Loucy (cell line): ENCODE results near the gene CHDH.

ENCODE experiments used
- H2AFZ ChIP-seq: fragments of 200-600 bp; sonication (generic); 2 replicates; pipeline ENCODE4 v1.6.0; 2016; ENCODE audit warnings: antibody characterized with exemption, mild to moderate bottlenecking, low read length, moderate library complexity
- H3F3A ChIP-seq: fragments of 200-600 bp; 2 replicates; pipeline ENCODE4 v1.6.0; 2016; ENCODE audit warnings: antibody characterized with exemption, low read depth, mild to moderate bottlenecking
- H3K27me3 ChIP-seq: fragments of 200-600 bp; sonication (generic); 2 replicates; pipeline ENCODE4 v1.6.1; 2014; ENCODE audit warnings: low read length, mild to moderate bottlenecking; ENCODE audit not compliant: insufficient read depth, poor library complexity, severe bottlenecking
- H3K36me3 ChIP-seq: fragments of 200-600 bp; sonication (generic); 2 replicates; pipeline ENCODE4 v1.6.1; 2016; ENCODE audit warnings: low read length; ENCODE audit not compliant: insufficient read depth
- H3K4me1 ChIP-seq: fragments of 200-600 bp; sonication (generic); 2 replicates; pipeline ENCODE4 v1.5.1; 2014; ENCODE audit warnings: low read length, mild to moderate bottlenecking; ENCODE audit not compliant: insufficient read depth, poor library complexity, severe bottlenecking
- H3K4me2 ChIP-seq: fragments of 200-600 bp; sonication (generic); 2 replicates; pipeline ENCODE4 v1.6.0; 2014; ENCODE audit warnings: antibody characterized with exemption, low read length, low read depth, mild to moderate bottlenecking; ENCODE audit not compliant: poor library complexity, severe bottlenecking
- H3K4me3 ChIP-seq: fragments of 200-600 bp; sonication (generic); 2 replicates; pipeline ENCODE4 v1.5.1; 2014; ENCODE audit warnings: low read length, mild to moderate bottlenecking, mixed read lengths; ENCODE audit not compliant: poor library complexity, severe bottlenecking
- H3K79me2 ChIP-seq: fragments of 200-600 bp; sonication (generic); 2 replicates; pipeline ENCODE4 v1.6.1; 2014; ENCODE audit warnings: low read length; ENCODE audit not compliant: insufficient read depth
- H3K9ac ChIP-seq: fragments of 200-600 bp; sonication (generic); 2 replicates; pipeline ENCODE4 v1.6.0; 2014; ENCODE audit warnings: mild to moderate bottlenecking, low read depth, low read length, moderate library complexity; ENCODE audit not compliant: poor library complexity, severe bottlenecking
- H3K9me2 ChIP-seq: fragments of 200-600 bp; sonication (generic); replicated peaks from 2 replicates; pipeline ENCODE4 v1.6.1; 2016; ENCODE audit warnings: low read depth, low read length, mixed read lengths
- H3K9me3 ChIP-seq: fragments of 200-600 bp; sonication (generic); 2 replicates; pipeline ENCODE4 v1.6.1; 2014; ENCODE audit warnings: mild to moderate bottlenecking, antibody characterized with exemption, low read length, low read depth; ENCODE audit not compliant: insufficient read depth
- H4K20me1 ChIP-seq: fragments of 200-600 bp; sonication (generic); 2 replicates; pipeline ENCODE4 v1.6.0; 2014; ENCODE audit warnings: antibody characterized with exemption, low read length, mild to moderate bottlenecking; ENCODE audit not compliant: insufficient read depth, poor library complexity, severe bottlenecking
- CTCF ChIP-seq: fragments of 200-600 bp; sonication (generic); conservative IDR thresholded peaks from 2 replicates; pipeline ENCODE4 v1.5.1; 2014; ENCODE audit warnings: mild to moderate bottlenecking, antibody characterized with exemption, low read length
- EZH2phosphoT487 ChIP-seq: fragments of 200-600 bp; IDR thresholded peaks from 2 replicates; pipeline ENCODE4 v1.6.1; 2018; ENCODE audit warnings: antibody characterized with exemption, mild to moderate bottlenecking, moderate library complexity, borderline replicate concordance

The CHDH gene

GRCh38 chr3:53775834-53776251 is 70.4 kb downstream of the CHDH start:
- no peaks in the 10 kb centered on the region for H3K27me3 ChIP-seq
- peaks cover 12% of the 10 kb centered on the region for H3K4me1 ChIP-seq

GRCh38 chr3:53775018-53775417 is 71.2 kb downstream of the CHDH start:
- Histone ChIP-seq H4K20me1 (no peaks in the 10 kb centered on the region), H3K36me3 (no peaks in the 10 kb centered on the region), H3K27me3 (no peaks in the 10 kb centered on the region), H3F3A (no peaks in the 10 kb centered on the region), H3K9me2 (no peaks in the 10 kb centered on the region), H3K4me1 (peaks cover 12% of the 10 kb centered on the region), H2AFZ (no peak overlapping the region), H3K4me3 (no peak overlapping the region), H3K9me3 (no peaks in the 10 kb centered on the region), H3K4me2 (no peak overlapping the region), H3K9ac (no peak overlapping the region), H3K79me2 (no peaks in the 10 kb centered on the region)
- TF ChIP-seq CTCF (no peak), EZH2phosphoT487 (no peak)

More at GRCh38 chr3:53775834-53776251, 70.4 kb downstream of the CHDH start:
- H2AFZ ChIP-seq = no peak overlapping the region
- no peak overlapping the region for H3K9ac ChIP-seq
- no peaks in the 10 kb centered on the region for H3F3A ChIP-seq
- H3K4me2 ChIP-seq = no peak overlapping the region
- no peaks in the 10 kb centered on the region for H3K9me3 ChIP-seq
- H3K9me2 ChIP-seq = no peaks in the 10 kb centered on the region
- no peaks in the 10 kb centered on the region for H3K79me2 ChIP-seq
- no peak for TF ChIP-seq EZH2phosphoT487
- no peak for TF ChIP-seq CTCF
- no peaks in the 10 kb centered on the region for H3K36me3 ChIP-seq
- no peaks in the 10 kb centered on the region for H4K20me1 ChIP-seq
- H3K4me3 ChIP-seq = no peak overlapping the region

- no peaks in the 10 kb centered on the region for H3K36me3 ChIP-seq
- H2AFZ ChIP-seq = no peak overlapping the region
- H3K9me3 ChIP-seq = no peaks in the 10 kb centered on the region
- H4K20me1 ChIP-seq = no peaks in the 10 kb centered on the region
- H3K4me2 ChIP-seq = no peak overlapping the region
- H3K4me1 ChIP-seq = peaks cover 12% of the 10 kb centered on the region
- no peak overlapping the region for H3K9ac ChIP-seq
- H3K9me2 ChIP-seq = no peaks in the 10 kb centered on the region
- H3F3A ChIP-seq = no peaks in the 10 kb centered on the region
- TF ChIP-seq EZH2phosphoT487 (no peak), CTCF (no peak)
- H3K79me2 ChIP-seq = no peaks in the 10 kb centered on the region
- H3K4me3 ChIP-seq = no peak overlapping the region
- no peaks in the 10 kb centered on the region for H3K27me3 ChIP-seq
These were observed 71.8 kb downstream of the CHDH start for GRCh38 chr3:53774414-53774813.
